Measurements from ENCODE around the gene NME9.

DNA sequence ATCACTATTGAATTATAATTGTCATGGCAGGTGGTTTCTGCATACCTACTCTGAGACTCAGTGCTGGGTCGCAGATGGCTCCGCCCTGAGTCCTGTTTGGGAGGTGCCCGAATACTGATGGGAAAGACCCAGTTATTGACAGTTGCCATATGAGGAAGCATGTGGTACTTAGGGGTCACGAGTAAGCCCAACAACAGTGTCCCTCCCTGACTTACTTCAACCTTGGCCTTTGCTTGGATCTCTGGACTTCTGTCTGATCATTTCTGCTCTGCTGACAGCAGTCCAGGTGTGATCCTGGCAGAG is 35.6 kb upstream of the NME9 start:
- no peak for TF ChIP-seq CTCF (conservative IDR thresholded peaks at IDR 0.05; ENCODE audit: low read length)
- TF ChIP-seq EZH2phosphoT487 (IDR thresholded peaks at IDR 0.05; ENCODE audit: borderline replicate concordance), result no peak
